K562 (cell line): Measurements from ENCODE around the gene APOBEC3A. TPM values are rescaled to one million over a fixed set of nuclear protein-coding genes. Genes with fewer than 3 reads are reported as not detected.

Source experiments
- BCOR ChIP-seq: fragments of 450-650 bp; IDR thresholded peaks from 2 replicates; pipeline ENCODE4 v1.6.1; 2016
- MIER1 ChIP-seq: fragments of 450-650 bp; IDR thresholded peaks from 2 replicates; pipeline ENCODE4 v1.6.1; 2016; ENCODE audit warnings: antibody characterized with exemption, mild to moderate bottlenecking, low read depth
- PCBP2 ChIP-seq: fragments of 200-400 bp; formaldehyde crosslinking; IDR thresholded peaks from 2 replicates; pipeline ENCODE4 v1.6.1; 2018; ENCODE audit warnings: low read length, low read depth, mild to moderate bottlenecking, moderate library complexity; ENCODE audit not compliant: poor library complexity, severe bottlenecking
- PML ChIP-seq: IDR thresholded peaks from 2 replicates; pipeline ENCODE4 v1.6.1; 2012; ENCODE audit warnings: low read length, inconsistent platforms
- PTTG1 ChIP-seq: fragments of 450-650 bp; IDR thresholded peaks from 2 replicates; pipeline ENCODE4 v1.6.1; 2016; ENCODE audit warnings: low read depth, mild to moderate bottlenecking, missing genetic modification characterization, missing compliant biosample characterization
- RBM15 ChIP-seq: fragments of 200-400 bp; formaldehyde crosslinking; IDR thresholded peaks from 2 replicates; pipeline ENCODE4 v1.6.1; 2018; ENCODE audit warnings: mild to moderate bottlenecking, low read length, moderate library complexity; ENCODE audit not compliant: insufficient read depth
- SAP30 ChIP-seq: fragments of 200-600 bp; sonication (generic); IDR thresholded peaks from 2 replicates; pipeline ENCODE4 v1.6.1; 2012; ENCODE audit warnings: borderline replicate concordance, low read depth, mild to moderate bottlenecking, moderate library complexity, low read length, control low read depth, inconsistent platforms; ENCODE audit not compliant: insufficient read depth, poor library complexity, severe bottlenecking
- SIN3A ChIP-seq, 2 experiments: fragments of 150-350 bp in 1 of 2; IDR thresholded peaks; 2 replicates each; pipeline ENCODE4 v1.6.1; 2011 to 2016; ENCODE audit warnings: borderline replicate concordance in 2 of 2, low read depth in 2 of 2, low read length in 2 of 2, mild to moderate bottlenecking in 2 of 2, moderate library complexity in 2 of 2; ENCODE audit not compliant: control insufficient read depth in 1 of 2
- SMARCA5 ChIP-seq: fragments of 450-650 bp; IDR thresholded peaks from 2 replicates; pipeline ENCODE4 v1.6.1; 2016
- TBP ChIP-seq: optimal IDR thresholded peaks from 2 replicates; pipeline ENCODE3; 2011; ENCODE audit warnings: low read depth, low read length, improper control_type of control experiment
- TRIM24 ChIP-seq, 2 experiments: fragments of 450-650 bp; IDR thresholded peaks; 2 replicates each; pipeline ENCODE4 v1.6.1; 2016
- ZBTB8A ChIP-seq: fragments of 450-650 bp; IDR thresholded peaks from 2 replicates; pipeline ENCODE4 v1.6.1; 2018; ENCODE audit warnings: mild to moderate bottlenecking, moderate library complexity; ENCODE audit not compliant: partially characterized antibody
- ZNF146 ChIP-seq: IDR thresholded peaks from one replicate; pipeline ENCODE4 v1.6.1; 2018; ENCODE audit warnings: missing compliant biosample characterization; ENCODE audit not compliant: unreplicated experiment
- ZNF212 ChIP-seq: fragments of 450-650 bp; formaldehyde crosslinking; IDR thresholded peaks from 2 replicates; pipeline ENCODE4 v1.4.0; 2020; ENCODE audit warnings: mild to moderate bottlenecking
- ZNF561 ChIP-seq: fragments of 450-650 bp; formaldehyde crosslinking; conservative IDR thresholded peaks from 2 replicates; pipeline ENCODE4 v1.4.0; 2020; ENCODE audit warnings: mild to moderate bottlenecking, moderate library complexity
- polyA plus RNA-seq, 8 experiments: library from polyadenylated mRNA; depleted of rRNA in 4 of 8; stranded (reverse) in 5 of 8; unstranded in 3 of 8; fragments of >200 nt; fragmentation: Nextera tagmentation in 2 of 8; fragmentation: Illumina TruSeq in 1 of 8; extraction: Ambion mirVana in 2 of 8; extraction: Trizol in 1 of 8; gene quantifications; 2 replicates each; pipeline versions ENCODE4 v1.2.1 to v1.2.3, GENCODE V29; 2011 to 2014; ENCODE audit warnings: inconsistent platforms in 1 of 8, missing spikeins in 1 of 8
- total RNA-seq, 7 experiments: library from RNA; depleted of rRNA in 6 of 7; stranded (reverse); fragments of >200 nt in 6 of 7; fragmentation: Illumina TruSeq in 2 of 7; extraction: Trizol in 2 of 7; gene quantifications; 2 replicates each; pipeline versions ENCODE4 v1.2.1 to v1.2.3, GENCODE V29; 2011 to 2021; ENCODE audit warnings: low replicate concordance in 1 of 7
- TF ChIP-seq, protein P1 (sequence below): fragments of 450-650 bp; conservative IDR thresholded peaks from 2 replicates; pipeline ENCODE4 v1.6.1; 2016; ENCODE audit warnings: missing genetic modification characterization, low read depth, mild to moderate bottlenecking, control low read depth, missing compliant biosample characterization
- TF ChIP-seq, protein P2 (sequence below): fragments of 450-650 bp; IDR thresholded peaks from 2 replicates; pipeline ENCODE4 v1.6.1; 2016; ENCODE audit warnings: borderline replicate concordance
- TF ChIP-seq, protein P3 (sequence below): fragments of 250-450 bp; sonication (Bioruptor Pico); IDR thresholded peaks from 2 replicates; pipeline ENCODE4 v1.4.0; 2020

The APOBEC3A gene
- total and polyA plus RNA-seq, 9 of the 15 experiments (the other 6 are each of a cell fraction or from before 2014, with no cell fraction given), result 0.04 TPM; not detected in 8

DNA sequence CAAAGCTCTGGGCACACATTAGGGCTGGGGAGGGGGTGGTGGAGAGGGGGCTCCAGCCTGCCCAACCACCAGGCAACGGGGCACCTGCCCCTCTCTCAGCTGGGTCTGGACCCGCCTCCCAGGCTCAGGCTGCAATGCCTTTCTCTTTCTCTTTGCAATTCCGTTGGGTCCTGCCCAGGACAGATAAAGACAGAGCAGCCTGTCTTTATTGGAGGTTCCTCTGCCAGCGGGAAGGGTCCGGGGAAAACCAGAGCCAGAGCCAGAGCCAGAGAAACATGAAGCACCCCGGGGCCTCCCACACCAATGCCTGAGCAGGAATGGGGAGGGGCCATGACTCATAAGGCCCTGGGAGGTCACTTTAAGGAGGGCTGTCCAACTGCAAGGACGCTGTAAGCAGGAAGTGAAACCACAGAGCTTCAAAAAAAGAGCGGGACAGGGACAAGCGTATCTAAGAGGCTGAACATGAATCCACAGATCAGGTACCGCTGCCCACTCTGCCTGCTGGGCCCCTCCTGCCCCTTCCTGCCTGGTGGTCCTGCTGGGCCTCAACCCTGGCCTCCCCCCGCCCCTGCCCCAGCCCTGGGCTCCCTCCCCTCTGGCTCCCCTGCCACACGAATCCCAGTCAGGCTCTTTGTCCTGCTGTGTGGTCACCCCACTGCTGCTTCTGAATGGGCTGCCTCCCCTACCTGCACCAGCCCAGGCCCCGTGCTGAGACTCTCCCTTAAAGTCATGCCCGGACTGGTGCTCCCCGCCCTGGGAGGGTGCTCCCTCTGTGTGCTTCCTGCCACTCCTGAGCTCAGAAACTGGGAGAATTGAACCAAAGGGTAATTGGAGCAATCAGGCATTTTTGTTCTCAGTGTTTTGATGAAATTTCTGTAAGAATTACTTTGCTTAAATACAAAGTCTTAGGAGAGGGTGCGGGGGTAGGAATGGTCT is 24.9 kb downstream of the APOBEC3A start, which contains the start of gene APOBEC3B (continued):
- TF ChIP-seq RBM15 (no peak), PTTG1 (tag) (no peak), PML (no peak), ZBTB8A (no peak), ZNF212 (no peak), ZNF561 (CRISPR knock-in tag) (no peak), SMARCA5 (no peak), TBP (peak; percentile 47), SIN3A (IDR thresholded peaks at IDR 0.05; ENCODE audit: borderline replicate concordance in 2 of 2, control insufficient read depth in 1 of 2, low read depth in 2 of 2, low read length in 2 of 2) (no peak), TRIM24 (IDR thresholded peaks at IDR 0.05) (0 out of 4 replicates have a peak, but pooled peaks of 1 of the 2 experiments have one; percentile 11), PCBP2 (no peak), BCOR (peak; percentile 59), SAP30 (no peak), MIER1 (no peak), ZNF146 (CRISPR knock-in tag) (no peak)
- TF ChIP-seq, protein P1, sequence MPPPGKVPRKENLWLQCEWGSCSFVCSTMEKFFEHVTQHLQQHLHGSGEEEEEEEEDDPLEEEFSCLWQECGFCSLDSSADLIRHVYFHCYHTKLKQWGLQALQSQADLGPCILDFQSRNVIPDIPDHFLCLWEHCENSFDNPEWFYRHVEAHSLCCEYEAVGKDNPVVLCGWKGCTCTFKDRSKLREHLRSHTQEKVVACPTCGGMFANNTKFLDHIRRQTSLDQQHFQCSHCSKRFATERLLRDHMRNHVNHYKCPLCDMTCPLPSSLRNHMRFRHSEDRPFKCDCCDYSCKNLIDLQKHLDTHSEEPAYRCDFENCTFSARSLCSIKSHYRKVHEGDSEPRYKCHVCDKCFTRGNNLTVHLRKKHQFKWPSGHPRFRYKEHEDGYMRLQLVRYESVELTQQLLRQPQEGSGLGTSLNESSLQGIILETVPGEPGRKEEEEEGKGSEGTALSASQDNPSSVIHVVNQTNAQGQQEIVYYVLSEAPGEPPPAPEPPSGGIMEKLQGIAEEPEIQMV (tag), result no peak
- TF ChIP-seq, protein P2, sequence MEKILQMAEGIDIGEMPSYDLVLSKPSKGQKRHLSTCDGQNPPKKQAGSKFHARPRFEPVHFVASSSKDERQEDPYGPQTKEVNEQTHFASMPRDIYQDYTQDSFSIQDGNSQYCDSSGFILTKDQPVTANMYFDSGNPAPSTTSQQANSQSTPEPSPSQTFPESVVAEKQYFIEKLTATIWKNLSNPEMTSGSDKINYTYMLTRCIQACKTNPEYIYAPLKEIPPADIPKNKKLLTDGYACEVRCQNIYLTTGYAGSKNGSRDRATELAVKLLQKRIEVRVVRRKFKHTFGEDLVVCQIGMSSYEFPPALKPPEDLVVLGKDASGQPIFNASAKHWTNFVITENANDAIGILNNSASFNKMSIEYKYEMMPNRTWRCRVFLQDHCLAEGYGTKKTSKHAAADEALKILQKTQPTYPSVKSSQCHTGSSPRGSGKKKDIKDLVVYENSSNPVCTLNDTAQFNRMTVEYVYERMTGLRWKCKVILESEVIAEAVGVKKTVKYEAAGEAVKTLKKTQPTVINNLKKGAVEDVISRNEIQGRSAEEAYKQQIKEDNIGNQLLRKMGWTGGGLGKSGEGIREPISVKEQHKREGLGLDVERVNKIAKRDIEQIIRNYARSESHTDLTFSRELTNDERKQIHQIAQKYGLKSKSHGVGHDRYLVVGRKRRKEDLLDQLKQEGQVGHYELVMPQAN, result no peak
- TF ChIP-seq, protein P3, sequence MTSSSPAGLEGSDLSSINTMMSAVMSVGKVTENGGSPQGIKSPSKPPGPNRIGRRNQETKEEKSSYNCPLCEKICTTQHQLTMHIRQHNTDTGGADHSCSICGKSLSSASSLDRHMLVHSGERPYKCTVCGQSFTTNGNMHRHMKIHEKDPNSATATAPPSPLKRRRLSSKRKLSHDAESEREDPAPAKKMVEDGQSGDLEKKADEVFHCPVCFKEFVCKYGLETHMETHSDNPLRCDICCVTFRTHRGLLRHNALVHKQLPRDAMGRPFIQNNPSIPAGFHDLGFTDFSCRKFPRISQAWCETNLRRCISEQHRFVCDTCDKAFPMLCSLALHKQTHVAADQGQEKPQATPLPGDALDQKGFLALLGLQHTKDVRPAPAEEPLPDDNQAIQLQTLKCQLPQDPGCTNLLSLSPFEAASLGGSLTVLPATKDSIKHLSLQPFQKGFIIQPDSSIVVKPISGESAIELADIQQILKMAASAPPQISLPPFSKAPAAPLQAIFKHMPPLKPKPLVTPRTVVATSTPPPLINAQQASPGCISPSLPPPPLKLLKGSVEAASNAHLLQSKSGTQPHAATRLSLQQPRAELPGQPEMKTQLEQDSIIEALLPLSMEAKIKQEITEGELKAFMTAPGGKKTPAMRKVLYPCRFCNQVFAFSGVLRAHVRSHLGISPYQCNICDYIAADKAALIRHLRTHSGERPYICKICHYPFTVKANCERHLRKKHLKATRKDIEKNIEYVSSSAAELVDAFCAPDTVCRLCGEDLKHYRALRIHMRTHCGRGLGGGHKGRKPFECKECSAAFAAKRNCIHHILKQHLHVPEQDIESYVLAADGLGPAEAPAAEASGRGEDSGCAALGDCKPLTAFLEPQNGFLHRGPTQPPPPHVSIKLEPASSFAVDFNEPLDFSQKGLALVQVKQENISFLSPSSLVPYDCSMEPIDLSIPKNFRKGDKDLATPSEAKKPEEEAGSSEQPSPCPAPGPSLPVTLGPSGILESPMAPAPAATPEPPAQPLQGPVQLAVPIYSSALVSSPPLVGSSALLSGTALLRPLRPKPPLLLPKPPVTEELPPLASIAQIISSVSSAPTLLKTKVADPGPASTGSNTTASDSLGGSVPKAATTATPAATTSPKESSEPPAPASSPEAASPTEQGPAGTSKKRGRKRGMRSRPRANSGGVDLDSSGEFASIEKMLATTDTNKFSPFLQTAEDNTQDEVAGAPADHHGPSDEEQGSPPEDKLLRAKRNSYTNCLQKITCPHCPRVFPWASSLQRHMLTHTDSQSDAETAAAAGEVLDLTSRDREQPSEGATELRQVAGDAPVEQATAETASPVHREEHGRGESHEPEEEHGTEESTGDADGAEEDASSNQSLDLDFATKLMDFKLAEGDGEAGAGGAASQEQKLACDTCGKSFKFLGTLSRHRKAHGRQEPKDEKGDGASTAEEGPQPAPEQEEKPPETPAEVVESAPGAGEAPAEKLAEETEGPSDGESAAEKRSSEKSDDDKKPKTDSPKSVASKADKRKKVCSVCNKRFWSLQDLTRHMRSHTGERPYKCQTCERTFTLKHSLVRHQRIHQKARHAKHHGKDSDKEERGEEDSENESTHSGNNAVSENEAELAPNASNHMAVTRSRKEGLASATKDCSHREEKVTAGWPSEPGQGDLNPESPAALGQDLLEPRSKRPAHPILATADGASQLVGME, result no peak
